Mucosa of descending colon (tissue), 3 donors: Measurements from ENCODE around the gene CDC14A. TPM values are rescaled to one million over a fixed set of nuclear protein-coding genes. Genes with fewer than 3 reads are reported as not detected.

ENCODE experiments used
- ATAC-seq: fragments of 200-7000 bp; cut with Tn5 transposase; one replicate; pipeline ENCODE4 v1.9.1; 2020; ENCODE audit warnings: mild to moderate bottlenecking, moderate library complexity
- DNase-seq, 3 donors: peaks; one replicate each; pipeline ENCODE4 v3.0.0-alpha.2; 2020
- H3K36me3 ChIP-seq: fragments of 200-600 bp; one replicate; pipeline ENCODE4 v1.8.0; 2021; ENCODE audit warnings: low read depth, mild to moderate bottlenecking
- H3K4me1 ChIP-seq: fragments of 200-600 bp; one replicate; pipeline ENCODE4 v1.8.0; 2021; ENCODE audit warnings: low read depth, mild to moderate bottlenecking
- H3K4me3 ChIP-seq: fragments of 200-600 bp; one replicate; pipeline ENCODE4 v1.8.0; 2021; ENCODE audit warnings: mild to moderate bottlenecking
- H3K9me3 ChIP-seq: fragments of 200-600 bp; one replicate; pipeline ENCODE4 v1.8.0; 2021; ENCODE audit warnings: mild to moderate bottlenecking
- intact Hi-C, 2 donors: fragments of 100-400 bp; cut with DNase I in 1 of 2; cut with micrococcal nuclease in 1 of 2; formaldehyde crosslinking; loops; one replicate each; pipeline versions ENCODE4 v1.11.0 to v1.11.1; 2022; cut with DNase I, micrococcal nuclease
- total RNA-seq, 3 donors: library from RNA; stranded (reverse); fragmentation: NEBNext Ultra II Directional in 2 of 3; extraction: Animal tissue kit (Norgen Biotek cat#: 25700) in 2 of 3; gene quantifications; one replicate each; pipeline versions ENCODE4 v1.2.1 to v1.2.4, GENCODE V29; 2021 to 2023
- TF ChIP-seq, protein P1 (sequence below): fragments of 200-600 bp; IDR thresholded peaks from one replicate; pipeline ENCODE4 v1.8.0; 2022; ENCODE audit warnings: antibody characterized with exemption, mild to moderate bottlenecking
- donor health status: DM: no; HTN: no; CAD: no; lungs with moderate emphysema.
- donor health status: DM: no; HTN: no; CAD: no.
- donor health status: DM: no; HTN: yes; CAD: no.

CDC14A gene
- total RNA-seq, 3 donors from 2014 or later = 15.6 to 34.3 (median 18.5) TPM

GRCh38 chr1:100530880-100531487 lies 178.7 kb downstream of the CDC14A start:
- Histone ChIP-seq H3K9me3 (no peaks in the 10 kb centered on the region), H3K36me3 (no peaks in the 10 kb centered on the region), H3K4me1 (peaks cover 3% of the 10 kb centered on the region), H3K4me3 (no peak overlapping the region)
- TF ChIP-seq, protein P1, sequence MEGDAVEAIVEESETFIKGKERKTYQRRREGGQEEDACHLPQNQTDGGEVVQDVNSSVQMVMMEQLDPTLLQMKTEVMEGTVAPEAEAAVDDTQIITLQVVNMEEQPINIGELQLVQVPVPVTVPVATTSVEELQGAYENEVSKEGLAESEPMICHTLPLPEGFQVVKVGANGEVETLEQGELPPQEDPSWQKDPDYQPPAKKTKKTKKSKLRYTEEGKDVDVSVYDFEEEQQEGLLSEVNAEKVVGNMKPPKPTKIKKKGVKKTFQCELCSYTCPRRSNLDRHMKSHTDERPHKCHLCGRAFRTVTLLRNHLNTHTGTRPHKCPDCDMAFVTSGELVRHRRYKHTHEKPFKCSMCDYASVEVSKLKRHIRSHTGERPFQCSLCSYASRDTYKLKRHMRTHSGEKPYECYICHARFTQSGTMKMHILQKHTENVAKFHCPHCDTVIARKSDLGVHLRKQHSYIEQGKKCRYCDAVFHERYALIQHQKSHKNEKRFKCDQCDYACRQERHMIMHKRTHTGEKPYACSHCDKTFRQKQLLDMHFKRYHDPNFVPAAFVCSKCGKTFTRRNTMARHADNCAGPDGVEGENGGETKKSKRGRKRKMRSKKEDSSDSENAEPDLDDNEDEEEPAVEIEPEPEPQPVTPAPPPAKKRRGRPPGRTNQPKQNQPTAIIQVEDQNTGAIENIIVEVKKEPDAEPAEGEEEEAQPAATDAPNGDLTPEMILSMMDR = no peak
- ATAC-seq = peak; percentile 82
- intact Hi-C loops = no loop called here
- peak in 1 of 3 donors; percentile 32 for DNase-seq

DNA sequence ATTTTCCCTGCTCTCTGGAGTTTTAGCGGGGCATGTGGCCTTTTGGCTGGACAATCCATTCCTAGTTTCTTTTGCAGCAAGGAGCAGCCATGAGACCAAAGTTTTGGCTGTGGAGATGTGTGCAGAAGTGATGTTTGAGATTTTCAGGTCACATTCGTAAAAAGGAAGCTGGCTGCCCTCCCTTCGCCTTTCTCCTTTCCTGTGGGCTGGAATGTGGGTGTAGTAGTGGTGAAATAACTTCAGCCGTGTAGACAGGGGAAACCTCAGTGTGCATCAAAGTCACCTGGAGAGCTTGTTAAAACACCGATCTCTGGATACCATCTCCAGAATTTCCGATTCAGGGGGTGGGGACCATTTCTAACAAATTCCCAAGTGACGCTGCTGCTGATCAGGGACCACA lies 180.3 kb downstream of the CDC14A start:
- DNase-seq (no peak), ATAC-seq (no peak)
- Histone ChIP-seq H3K36me3 (no peaks in the 10 kb centered on the region), H3K4me1 (peaks cover 3% of the 10 kb centered on the region), H3K9me3 (no peaks in the 10 kb centered on the region), H3K4me3 (no peak overlapping the region)
- TF ChIP-seq, protein P1 = no peak
- intact Hi-C loops = no loop called here

DNA sequence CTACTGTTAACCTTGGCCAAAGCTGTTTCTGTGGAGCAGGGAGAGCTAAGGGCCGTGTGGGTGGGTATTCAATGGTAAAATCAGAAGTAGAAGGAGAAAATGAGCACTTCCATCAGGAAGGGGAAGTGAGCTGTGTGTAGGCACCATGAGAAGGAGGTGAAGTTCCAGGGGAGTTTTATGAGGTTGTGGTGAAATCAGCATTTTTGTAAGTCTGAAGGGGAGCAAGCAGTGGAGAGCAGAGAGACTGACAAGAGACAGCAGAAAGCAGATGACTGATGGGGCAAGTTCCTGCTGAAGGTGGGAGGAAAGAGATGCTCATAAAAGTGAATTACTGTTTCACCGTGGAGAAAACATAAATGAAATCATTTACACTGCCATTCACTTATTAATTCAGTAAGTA lies 183.0 kb downstream of the CDC14A start:
- Histone ChIP-seq H3K9me3 (no peaks in the 10 kb centered on the region), H3K4me1 (peaks cover 12% of the 10 kb centered on the region), H3K4me3 (no peak overlapping the region), H3K36me3 (no peaks in the 10 kb centered on the region)
- intact Hi-C loops = no loop called here
- TF ChIP-seq, protein P1 = no peak
- DNase-seq = no peak
- ATAC-seq = no peak

DNA sequence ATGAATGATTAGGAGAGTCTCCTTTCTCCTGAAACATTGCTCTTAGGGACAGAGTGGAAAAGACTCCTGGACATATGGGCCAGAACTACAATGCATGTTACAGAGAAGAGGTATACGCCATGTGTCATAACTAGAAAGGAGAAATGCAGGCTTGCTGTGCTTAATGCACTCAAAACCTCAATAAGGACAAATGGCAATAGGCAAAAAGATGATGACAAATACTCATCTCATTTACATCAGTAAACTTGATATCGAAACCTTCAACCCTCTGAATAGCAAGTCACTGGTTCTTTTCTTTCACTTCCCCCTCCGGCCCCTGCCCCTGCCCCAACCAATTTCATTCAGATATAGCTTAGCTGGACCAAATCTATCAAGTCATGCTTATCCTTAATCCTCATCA lies 183.7 kb downstream of the CDC14A start:
- Histone ChIP-seq H3K36me3 (no peaks in the 10 kb centered on the region), H3K4me3 (no peak overlapping the region), H3K4me1 (peaks cover 9% of the 10 kb centered on the region), H3K9me3 (no peaks in the 10 kb centered on the region)
- TF ChIP-seq, protein P1 = no peak
- DNase-seq (no peak), ATAC-seq (no peak)
- intact Hi-C loops = no loop called here

GRCh38 chr1:100538913-100539835 lies 186.9 kb downstream of the CDC14A start:
- DNase-seq (peak in 1 of 3 donors; percentile 33), ATAC-seq (peak; percentile 64)
- Histone ChIP-seq H3K9me3 (no peaks in the 10 kb centered on the region), H3K4me3 (no peak overlapping the region), H3K36me3 (no peaks in the 10 kb centered on the region), H3K4me1 (peaks cover 9% of the 10 kb centered on the region)
- intact Hi-C loops = no loop called here
- TF ChIP-seq, protein P1 = no peak
